Colonic mucosa (tissue), 4 donors: ENCODE results near the gene LMCD1. TPM values are rescaled to one million over a fixed set of nuclear protein-coding genes. Genes with fewer than 3 reads are reported as not detected.

Experiments
- DNase-seq: peaks from one replicate; pipeline ENCODE4 v3.0.0-alpha.2; 2020
- H3K27ac ChIP-seq: fragments of 200-600 bp; one replicate; pipeline ENCODE4 v1.8.0; 2021
- H3K27me3 ChIP-seq: fragments of 200-600 bp; one replicate; pipeline ENCODE4 v1.8.0; 2021
- H3K36me3 ChIP-seq: fragments of 200-600 bp; one replicate; pipeline ENCODE4 v1.8.0; 2021
- H3K4me1 ChIP-seq: fragments of 200-600 bp; one replicate; pipeline ENCODE4 v1.8.0; 2021; ENCODE audit warnings: mild to moderate bottlenecking
- H3K4me3 ChIP-seq: fragments of 200-600 bp; one replicate; pipeline ENCODE4 v1.8.0; 2021
- H3K9ac ChIP-seq, 2 donors: one replicate each; pipeline ENCODE4 v1.7.0; 2013; ENCODE audit warnings: control low read depth in 2 of 2, low read depth in 2 of 2, low read length in 2 of 2
- H3K9me3 ChIP-seq: fragments of 200-600 bp; one replicate; pipeline ENCODE4 v1.8.0; 2021
- intact Hi-C: fragments of 100-400 bp; cut with DNase I; formaldehyde crosslinking; loops from one replicate; pipeline ENCODE4 v1.14.1; 2022
- total RNA-seq, 2 donors: library from RNA; stranded (reverse); fragmentation: NEBNext Ultra II Directional in 1 of 2; extraction: Animal tissue kit (Norgen Biotek cat#: 25700) in 1 of 2; gene quantifications; one replicate each; pipeline ENCODE4 v1.2.1, GENCODE V29; 2021
- TF ChIP-seq, protein P1 (sequence below): fragments of 200-600 bp; IDR thresholded peaks from one replicate; pipeline ENCODE4 v1.8.0; 2022; ENCODE audit warnings: antibody characterized with exemption, mild to moderate bottlenecking
- donor health status: healthy.
- donor health status: DM: no; HTN: no; CAD: no.
- donor health status: DM: no; HTN: no; CAD: no.

LMCD1 gene
- total RNA-seq, 2 donors from 2014 or later, result 5.5 to 7.6 TPM

DNA sequence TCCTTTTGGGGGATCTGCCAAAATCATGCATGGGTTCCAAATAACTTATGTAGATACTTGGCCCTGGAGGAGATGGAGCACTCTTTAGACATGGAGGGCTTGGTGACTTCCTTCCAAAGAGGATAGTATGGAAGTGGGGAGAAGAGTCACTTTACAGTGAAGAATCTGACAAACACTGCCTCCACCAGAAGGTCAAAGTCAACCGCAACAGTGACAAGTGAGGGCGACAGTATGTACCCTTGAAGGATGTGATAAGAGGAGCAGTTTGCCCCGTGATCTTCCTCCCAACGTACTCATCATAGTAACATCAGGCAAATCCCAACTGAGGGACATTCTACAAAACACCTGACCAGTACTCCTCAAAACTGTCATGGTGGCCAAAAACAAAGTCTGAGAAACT lies 62.0 kb downstream of the LMCD1 start:
- H3K9ac ChIP-seq, result no peak overlapping the region
- H3K4me3 ChIP-seq, result no peak overlapping the region
- H3K36me3 ChIP-seq, result no peaks in the 10 kb centered on the region
- no peak for DNase-seq
- no peaks in the 10 kb centered on the region for H3K9me3 ChIP-seq
- H3K4me1 ChIP-seq, result no peaks in the 10 kb centered on the region
- intact Hi-C loops, result no loop called here
- TF ChIP-seq, protein P1, sequence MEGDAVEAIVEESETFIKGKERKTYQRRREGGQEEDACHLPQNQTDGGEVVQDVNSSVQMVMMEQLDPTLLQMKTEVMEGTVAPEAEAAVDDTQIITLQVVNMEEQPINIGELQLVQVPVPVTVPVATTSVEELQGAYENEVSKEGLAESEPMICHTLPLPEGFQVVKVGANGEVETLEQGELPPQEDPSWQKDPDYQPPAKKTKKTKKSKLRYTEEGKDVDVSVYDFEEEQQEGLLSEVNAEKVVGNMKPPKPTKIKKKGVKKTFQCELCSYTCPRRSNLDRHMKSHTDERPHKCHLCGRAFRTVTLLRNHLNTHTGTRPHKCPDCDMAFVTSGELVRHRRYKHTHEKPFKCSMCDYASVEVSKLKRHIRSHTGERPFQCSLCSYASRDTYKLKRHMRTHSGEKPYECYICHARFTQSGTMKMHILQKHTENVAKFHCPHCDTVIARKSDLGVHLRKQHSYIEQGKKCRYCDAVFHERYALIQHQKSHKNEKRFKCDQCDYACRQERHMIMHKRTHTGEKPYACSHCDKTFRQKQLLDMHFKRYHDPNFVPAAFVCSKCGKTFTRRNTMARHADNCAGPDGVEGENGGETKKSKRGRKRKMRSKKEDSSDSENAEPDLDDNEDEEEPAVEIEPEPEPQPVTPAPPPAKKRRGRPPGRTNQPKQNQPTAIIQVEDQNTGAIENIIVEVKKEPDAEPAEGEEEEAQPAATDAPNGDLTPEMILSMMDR, result no peak
- H3K27me3 ChIP-seq, result no peaks in the 10 kb centered on the region
- H3K27ac ChIP-seq, result no peak overlapping the region

DNA sequence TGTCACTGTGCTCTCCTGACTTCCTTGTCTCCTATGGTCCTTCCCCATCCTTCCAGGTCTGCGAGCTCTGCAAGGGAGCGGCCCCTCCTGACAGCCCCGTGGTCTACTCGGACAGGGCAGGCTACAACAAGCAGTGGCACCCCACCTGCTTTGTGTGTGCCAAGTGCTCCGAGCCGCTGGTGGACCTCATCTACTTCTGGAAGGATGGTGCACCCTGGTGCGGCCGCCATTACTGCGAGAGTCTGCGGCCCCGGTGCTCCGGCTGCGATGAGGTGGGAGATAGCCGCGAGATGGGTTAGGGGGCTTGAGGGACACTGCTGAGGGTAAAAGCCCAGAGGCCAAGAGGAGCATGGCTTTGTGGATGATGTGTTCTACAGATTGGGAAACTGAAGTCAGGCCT lies 63.8 kb downstream of the LMCD1 start:
- no peak for DNase-seq
- intact Hi-C loops, result no loop called here
- Histone ChIP-seq H3K27ac (no peak overlapping the region), H3K27me3 (no peaks in the 10 kb centered on the region), H3K4me1 (no peaks in the 10 kb centered on the region), H3K4me3 (no peak overlapping the region), H3K9ac (no peak overlapping the region), H3K9me3 (no peaks in the 10 kb centered on the region), H3K36me3 (no peaks in the 10 kb centered on the region)
- TF ChIP-seq, protein P1, result no peak

DNA sequence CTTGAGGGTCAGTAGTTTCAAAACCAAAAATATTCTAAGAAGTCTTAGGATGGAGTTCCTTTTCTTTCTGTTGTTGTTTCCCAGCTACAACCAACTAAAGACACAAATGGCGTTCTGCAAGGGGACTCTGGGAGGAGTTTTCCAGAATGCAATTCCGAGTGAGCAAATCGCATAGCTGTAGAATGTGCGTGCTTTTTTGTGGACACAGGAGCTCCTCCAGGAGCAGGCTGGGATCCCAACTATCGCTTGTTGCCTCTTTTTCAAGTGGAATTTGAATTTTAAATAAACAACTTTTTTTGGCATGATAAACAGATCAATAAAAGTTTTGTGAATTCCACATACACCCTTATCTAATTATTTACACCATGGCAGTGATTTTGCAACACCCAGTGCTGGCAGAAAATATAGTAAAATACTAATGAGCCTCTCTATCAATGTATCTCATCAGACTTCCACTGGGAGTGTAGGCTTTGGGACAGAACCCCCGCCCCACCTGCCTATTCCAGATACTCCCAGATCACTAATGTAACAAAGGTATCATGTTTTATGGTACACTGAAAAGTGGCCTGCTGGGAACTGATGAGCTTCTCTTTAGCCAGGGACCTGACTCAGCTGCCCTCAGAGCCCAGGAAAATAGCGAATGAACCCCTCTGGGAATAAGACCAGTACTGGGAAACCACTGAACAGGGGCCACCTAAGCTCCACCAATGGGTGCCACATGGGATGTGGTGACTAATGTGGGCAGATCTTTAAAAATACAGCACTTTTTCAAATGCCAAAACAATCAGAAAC lies 66.4 kb downstream of the LMCD1 start:
- Histone ChIP-seq H3K9me3 (no peaks in the 10 kb centered on the region), H3K4me3 (no peak overlapping the region), H3K36me3 (no peaks in the 10 kb centered on the region), H3K27me3 (no peaks in the 10 kb centered on the region), H3K9ac (no peak overlapping the region), H3K27ac (no peak overlapping the region), H3K4me1 (no peaks in the 10 kb centered on the region)
- TF ChIP-seq, protein P1, result no peak
- no peak for DNase-seq
- intact Hi-C loops, result no loop called here

DNA sequence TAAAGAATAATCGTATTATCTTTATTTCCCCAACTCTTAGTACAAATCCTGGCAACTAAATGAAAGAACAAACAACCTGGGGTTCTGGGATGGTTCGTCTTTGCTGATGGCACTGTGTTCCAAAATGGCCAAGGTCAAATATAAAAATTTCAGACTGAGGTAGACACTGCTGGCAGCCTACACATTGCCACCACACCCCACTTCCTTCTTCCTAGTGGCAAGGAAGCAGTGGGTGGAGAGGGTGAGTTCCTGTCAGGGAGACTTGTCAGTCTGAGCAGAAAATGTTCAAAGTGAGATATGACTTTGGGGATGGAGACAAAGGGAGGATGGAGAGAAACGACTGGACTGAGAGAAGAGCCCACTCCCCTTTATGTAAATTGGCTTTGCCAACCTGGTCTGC lies 69.6 kb downstream of the LMCD1 start:
- TF ChIP-seq, protein P1, result no peak
- H3K9ac ChIP-seq, result no peak overlapping the region
- no peaks in the 10 kb centered on the region for H3K36me3 ChIP-seq
- H3K27me3 ChIP-seq, result no peaks in the 10 kb centered on the region
- DNase-seq, result no peak
- no peak overlapping the region for H3K27ac ChIP-seq
- no peaks in the 10 kb centered on the region for H3K4me1 ChIP-seq
- intact Hi-C loops, result no loop called here
- H3K9me3 ChIP-seq, result no peaks in the 10 kb centered on the region
- H3K4me3 ChIP-seq, result no peak overlapping the region

DNA sequence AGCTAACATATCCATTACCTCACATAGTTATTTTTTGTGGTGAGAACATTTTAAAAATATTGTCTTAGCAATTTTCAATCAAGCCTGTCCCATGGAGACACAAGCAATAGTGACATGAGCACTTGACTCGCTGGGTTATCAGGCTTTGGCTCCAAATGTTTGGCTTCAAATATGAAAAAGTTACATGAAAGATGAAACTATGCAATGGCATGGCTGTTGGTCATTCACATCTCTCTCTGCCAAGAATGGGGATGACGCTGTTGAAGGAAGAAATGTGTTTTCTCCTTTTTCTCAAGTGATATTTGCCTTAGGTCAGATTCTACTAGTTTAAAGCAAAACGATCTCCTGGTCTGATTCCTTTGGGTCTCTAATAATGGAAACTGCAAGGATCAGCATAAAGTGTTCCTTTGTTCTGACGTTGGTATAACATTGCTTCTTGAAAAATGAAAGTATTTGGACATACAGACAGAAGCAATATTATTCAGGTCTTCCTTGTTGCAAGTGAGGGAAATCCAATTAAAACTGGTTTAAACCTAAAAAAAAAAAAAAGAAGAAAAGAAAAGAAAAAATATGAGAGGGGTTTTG lies 71.8 kb downstream of the LMCD1 start:
- intact Hi-C loops, result no loop called here
- H3K9ac ChIP-seq, result no peak overlapping the region
- no peak for DNase-seq
- no peaks in the 10 kb centered on the region for H3K4me1 ChIP-seq
- TF ChIP-seq, protein P1, result no peak
- H3K9me3 ChIP-seq, result no peaks in the 10 kb centered on the region
- no peak overlapping the region for H3K4me3 ChIP-seq
- no peak overlapping the region for H3K27ac ChIP-seq
- no peaks in the 10 kb centered on the region for H3K27me3 ChIP-seq
- no peaks in the 10 kb centered on the region for H3K36me3 ChIP-seq
